ENCODE measurements around the gene SLF1. TPM values are rescaled to one million over a fixed set of nuclear protein-coding genes. Genes with fewer than 3 reads are reported as not detected.

SLF1 gene
- polyA plus RNA-seq, 3 donors = 1.1 to 2.7 (median 2.0) TPM

- H3K4me1 Mint-ChIP-seq = peaks cover 3% of the 10 kb centered on the region
- H3K4me2 ChIP-seq (replicated peaks; ENCODE audit: extremely low read depth, low read length, poor library complexity, severe bottlenecking) = no peak overlapping the region
- H3K36me3 ChIP-seq (replicated peaks in 1 of 2; ENCODE audit: control insufficient read depth in 1 of 2, insufficient read depth in 2 of 2, low read length in 2 of 2) = peaks cover 25 to 61% of the 10 kb centered on the region in 2 donors
- H3K27ac ChIP-seq (ENCODE audit: low read depth in 1 of 2, low read length in 2 of 2) = no peak overlapping the region
- no peak overlapping the region for H3K4me3 ChIP-seq (replicated peaks in 1 of 3; ENCODE audit: low read depth in 2 of 3, low read length in 3 of 3)
- H3K4me1 ChIP-seq (ENCODE audit: control insufficient read depth in 1 of 2, insufficient read depth in 2 of 2, low read length in 2 of 2) = no peaks in the 10 kb centered on the region
- no peak overlapping the region for H3K9ac ChIP-seq (ENCODE audit: insufficient read depth, low read length, poor library complexity, severe bottlenecking)
- intact Hi-C loops (cut with micrococcal nuclease) = no loop called here
- no peak for DNase-seq
- no peaks in the 10 kb centered on the region for H3K9me3 ChIP-seq (replicated peaks in 1 of 2; ENCODE audit: control insufficient read depth in 1 of 2, insufficient read depth in 1 of 2, low read length in 2 of 2)
- no peak overlapping the region for H3K27ac Mint-ChIP-seq
- no peak for TF ChIP-seq CTCF (IDR thresholded peaks at IDR 0.05)
- no peaks in the 10 kb centered on the region for H3K27me3 ChIP-seq (ENCODE audit: control insufficient read depth in 2 of 2, insufficient read depth in 2 of 2, low read length in 2 of 2)
- H3K4me3 Mint-ChIP-seq = no peak overlapping the region
- H3K36me3 Mint-ChIP-seq = peaks cover 33 to 42% of the 10 kb centered on the region in 2 donors
- H3K79me2 ChIP-seq (ENCODE audit: insufficient read depth, low read length) = no peaks in the 10 kb centered on the region
- no peaks in the 10 kb centered on the region for H3K27me3 Mint-ChIP-seq (ENCODE audit: low read depth in 3 of 3)
- no peaks in the 10 kb centered on the region for H4K20me1 ChIP-seq (ENCODE audit: insufficient read depth, low read length)
- no peaks in the 10 kb centered on the region for H3K9me3 Mint-ChIP-seq
- no peak overlapping the region for H2AFZ ChIP-seq (ENCODE audit: insufficient read depth, low read depth, low read length, poor library complexity, severe bottlenecking)
Measured at GRCh38 chr5:94689908-94690307, 71.4 kb downstream of the SLF1 start.

GRCh38 chr5:94690778-94691177, 72.3 kb downstream of the SLF1 start:
- Mint-ChIP-seq H3K4me3 (no peak overlapping the region), H3K4me1 (peaks cover 3% of the 10 kb centered on the region), H3K27ac (peak overlapping the region in 1 of 7 donors; percentile 48), H3K27me3 (ENCODE audit: low read depth in 3 of 3) (no peaks in the 10 kb centered on the region), H3K36me3 (peaks cover 29 to 38% of the 10 kb centered on the region in 2 donors), H3K9me3 (no peaks in the 10 kb centered on the region)
- Histone ChIP-seq H3K27ac (ENCODE audit: low read depth in 1 of 2, low read length in 2 of 2) (no peak overlapping the region), H3K9me3 (replicated peaks in 1 of 2; ENCODE audit: control insufficient read depth in 1 of 2, insufficient read depth in 1 of 2, low read length in 2 of 2) (no peaks in the 10 kb centered on the region), H3K79me2 (ENCODE audit: insufficient read depth, low read length) (no peaks in the 10 kb centered on the region), H3K4me3 (replicated peaks in 1 of 3; ENCODE audit: low read depth in 2 of 3, low read length in 3 of 3) (no peak overlapping the region), H3K36me3 (replicated peaks in 1 of 2; ENCODE audit: control insufficient read depth in 1 of 2, insufficient read depth in 2 of 2, low read length in 2 of 2) (peaks cover 27 to 61% of the 10 kb centered on the region in 2 donors), H3K4me2 (replicated peaks; ENCODE audit: extremely low read depth, low read length, poor library complexity, severe bottlenecking) (no peak overlapping the region), H4K20me1 (ENCODE audit: insufficient read depth, low read length) (no peaks in the 10 kb centered on the region), H3K27me3 (ENCODE audit: control insufficient read depth in 2 of 2, insufficient read depth in 2 of 2, low read length in 2 of 2) (no peaks in the 10 kb centered on the region), H3K4me1 (ENCODE audit: control insufficient read depth in 1 of 2, insufficient read depth in 2 of 2, low read length in 2 of 2) (no peaks in the 10 kb centered on the region), H2AFZ (ENCODE audit: insufficient read depth, low read depth, low read length, poor library complexity, severe bottlenecking) (no peak overlapping the region), H3K9ac (ENCODE audit: insufficient read depth, low read length, poor library complexity, severe bottlenecking) (no peak overlapping the region)
- intact Hi-C loops (cut with micrococcal nuclease) = no loop called here
- TF ChIP-seq CTCF (IDR thresholded peaks at IDR 0.05) = no peak
- no peak for DNase-seq
- WGBS (ENCODE audit: insufficient coverage) = no CpG with 5 or more reads among the region's 2 CpGs
